MG63 (cell line): ENCODE measurements around the gene FMO3. TPM values are rescaled to one million over a fixed set of nuclear protein-coding genes. Genes with fewer than 3 reads are reported as not detected.

Source experiments
- DNase-seq: peaks from one replicate; pipeline ENCODE4 v3.0.0-alpha.2; 2020
- H3K27me3 ChIP-seq: fragments of 250-450 bp; sonication (Bioruptor Pico); 2 replicates; pipeline ENCODE4 v1.5.1; 2020; ENCODE audit warnings: mild to moderate bottlenecking, moderate library complexity
- H3K36me3 ChIP-seq: fragments of 250-450 bp; sonication (Bioruptor Pico); 2 replicates; pipeline ENCODE4 v1.5.1; 2020; ENCODE audit warnings: mild to moderate bottlenecking, moderate library complexity
- H3K4me3 ChIP-seq: fragments of 250-450 bp; sonication (Bioruptor Pico); 2 replicates; pipeline ENCODE4 v1.5.1; 2020; ENCODE audit warnings: mild to moderate bottlenecking, moderate library complexity
- H3K9me3 ChIP-seq: fragments of 250-450 bp; sonication (Bioruptor Pico); 2 replicates; pipeline ENCODE4 v1.5.1; 2020; ENCODE audit warnings: mild to moderate bottlenecking, moderate library complexity
- total RNA-seq: library from RNA; depleted of rRNA; stranded (reverse); fragments of >200 nt; shearing (Covaris generic); gene quantifications from 2 replicates; pipeline ENCODE4 v1.2.3, GENCODE V29; 2014; ENCODE audit warnings: low replicate concordance

FMO3 gene
- total RNA-seq, 1 experiment from 2014 or later, result not detected

- Histone ChIP-seq H3K4me3 (no peak overlapping the region), H3K27me3 (no peaks in the 10 kb centered on the region), H3K36me3 (no peaks in the 10 kb centered on the region), H3K9me3 (no peaks in the 10 kb centered on the region)
- no peak for DNase-seq
Observed at GRCh38 chr1:171139890-171140289, 49.2 kb downstream of the FMO3 start.

DNA sequence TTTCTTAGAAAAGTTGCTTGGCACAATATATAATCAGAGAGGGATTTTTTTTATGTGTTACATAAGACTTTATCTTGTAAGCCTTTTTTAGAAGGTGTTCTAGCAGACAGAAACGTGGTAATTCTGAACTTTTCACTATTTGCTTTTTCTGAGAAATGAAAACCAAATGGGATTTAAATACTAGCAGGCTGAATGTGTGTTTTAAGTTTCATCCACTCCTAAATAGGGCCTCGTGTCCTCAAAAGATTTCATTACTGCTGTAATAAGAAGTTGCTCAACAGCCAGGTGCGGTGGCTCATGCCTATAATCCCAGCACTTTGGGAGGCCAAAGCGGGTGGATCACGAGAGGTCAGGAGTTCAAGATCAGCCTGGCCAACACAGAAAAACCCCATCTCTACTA lies 49.7 kb downstream of the FMO3 start:
- Histone ChIP-seq H3K27me3 (no peaks in the 10 kb centered on the region), H3K36me3 (no peaks in the 10 kb centered on the region), H3K4me3 (no peak overlapping the region), H3K9me3 (no peaks in the 10 kb centered on the region)
- no peak for DNase-seq

GRCh38 chr1:171140956-171141687 lies 50.4 kb downstream of the FMO3 start:
- H3K27me3 ChIP-seq, result no peaks in the 10 kb centered on the region

DNA sequence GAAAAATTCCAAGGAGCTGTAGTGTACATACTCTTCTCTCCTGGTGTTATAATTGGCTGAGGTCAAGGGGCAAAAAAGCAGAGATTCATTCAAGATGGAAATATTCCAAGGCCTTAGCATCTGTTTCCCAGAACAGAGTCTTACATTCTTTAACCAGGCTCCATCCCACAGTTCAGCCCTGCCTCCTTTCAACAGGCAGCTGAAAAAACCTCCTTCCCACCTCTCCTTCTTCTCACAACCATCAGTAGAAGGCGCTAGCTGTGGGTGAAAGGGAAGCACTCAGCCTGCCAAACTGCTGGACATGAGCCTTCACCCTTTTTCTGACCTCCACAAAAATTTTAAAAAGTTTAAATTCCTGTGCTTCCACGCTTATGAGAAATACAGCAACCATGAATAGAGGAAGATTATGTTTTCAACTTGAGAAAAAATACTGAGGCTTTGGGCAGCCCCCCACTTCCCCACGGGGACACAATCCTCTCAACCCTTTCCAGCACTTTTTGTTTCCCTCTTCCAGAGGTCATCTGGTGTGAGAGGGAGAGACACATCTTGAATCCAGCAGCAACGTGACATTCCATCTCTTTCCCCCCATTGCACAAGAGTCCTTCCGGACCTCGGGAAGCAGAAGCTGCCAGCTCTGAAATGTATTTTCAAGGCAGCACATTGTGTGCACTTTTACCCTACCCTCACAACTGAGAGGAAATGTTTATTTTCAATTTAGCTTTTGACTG lies 51.1 kb downstream of the FMO3 start:
- no peaks in the 10 kb centered on the region for H3K36me3 ChIP-seq

More at GRCh38 chr1:171140956-171141687, 50.4 kb downstream of the FMO3 start:
- Histone ChIP-seq H3K9me3 (no peaks in the 10 kb centered on the region), H3K36me3 (no peaks in the 10 kb centered on the region), H3K4me3 (no peak overlapping the region)
- DNase-seq, result peak; percentile 21

GRCh38 chr1:171142416-171143385 lies 52.0 kb downstream of the FMO3 start:
- Histone ChIP-seq H3K27me3 (no peaks in the 10 kb centered on the region), H3K36me3 (no peaks in the 10 kb centered on the region), H3K4me3 (no peak overlapping the region), H3K9me3 (no peaks in the 10 kb centered on the region)
- peak; percentile 55 for DNase-seq

More for the DNA sequence above, 51.1 kb downstream of the FMO3 start:
- Histone ChIP-seq H3K27me3 (no peaks in the 10 kb centered on the region), H3K9me3 (no peaks in the 10 kb centered on the region), H3K4me3 (no peak overlapping the region)
- peak; percentile 69 for DNase-seq

GRCh38 chr1:171150156-171150555 lies 59.5 kb downstream of the FMO3 start:
- H3K9me3 ChIP-seq, result no peaks in the 10 kb centered on the region
- H3K36me3 ChIP-seq, result no peaks in the 10 kb centered on the region
- no peaks in the 10 kb centered on the region for H3K27me3 ChIP-seq
- no peak for DNase-seq
- H3K4me3 ChIP-seq, result no peak overlapping the region

GRCh38 chr1:171152549-171152948 lies 61.8 kb downstream of the FMO3 start:
- Histone ChIP-seq H3K36me3 (no peaks in the 10 kb centered on the region), H3K4me3 (no peak overlapping the region), H3K9me3 (no peaks in the 10 kb centered on the region), H3K27me3 (no peaks in the 10 kb centered on the region)
- DNase-seq, result no peak

- Histone ChIP-seq H3K9me3 (peaks cover 2% of the 10 kb centered on the region; the same call in 1 of the 2 replicates), H3K27me3 (no peaks in the 10 kb centered on the region), H3K4me3 (no peak overlapping the region), H3K36me3 (no peaks in the 10 kb centered on the region)
- no peak for DNase-seq
Observed at GRCh38 chr1:171155484-171155883, 64.8 kb downstream of the FMO3 start.

- Histone ChIP-seq H3K36me3 (no peaks in the 10 kb centered on the region), H3K27me3 (no peaks in the 10 kb centered on the region), H3K9me3 (peaks cover 2% of the 10 kb centered on the region; the same call in 1 of the 2 replicates), H3K4me3 (no peak overlapping the region)
- no peak for DNase-seq
Observed at GRCh38 chr1:171158096-171158495, 67.4 kb downstream of the FMO3 start.

DNA sequence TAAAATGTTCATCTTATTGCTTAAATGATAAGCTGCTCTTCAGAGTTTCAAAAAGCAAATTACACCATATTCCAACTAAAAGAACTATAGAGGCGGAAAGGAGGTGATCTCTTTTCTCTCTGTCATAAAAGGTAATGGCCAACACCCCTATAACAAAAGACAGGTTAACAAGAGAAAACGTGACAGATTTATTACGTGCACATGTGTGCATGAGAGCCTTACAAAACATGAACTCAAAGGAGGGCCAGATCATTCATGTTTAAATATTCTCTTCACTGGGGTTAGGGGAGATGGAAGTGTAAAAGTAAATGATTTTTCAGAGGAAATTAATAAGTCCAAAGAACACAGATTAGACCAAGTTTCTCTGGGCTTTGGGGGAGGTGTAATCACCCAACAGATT lies 67.8 kb downstream of the FMO3 start:
- H3K9me3 ChIP-seq, result peaks cover 2% of the 10 kb centered on the region; the same call in 1 of the 2 replicates
- H3K36me3 ChIP-seq, result no peaks in the 10 kb centered on the region
- DNase-seq, result no peak
- H3K4me3 ChIP-seq, result no peak overlapping the region
- H3K27me3 ChIP-seq, result no peaks in the 10 kb centered on the region

- no peaks in the 10 kb centered on the region for H3K27me3 ChIP-seq
- no peaks in the 10 kb centered on the region for H3K36me3 ChIP-seq
- no peak overlapping the region for H3K4me3 ChIP-seq
- DNase-seq, result no peak
- peaks cover 2% of the 10 kb centered on the region; the same call in 1 of the 2 replicates for H3K9me3 ChIP-seq
Observed at GRCh38 chr1:171159148-171159547, 68.4 kb downstream of the FMO3 start.

DNA sequence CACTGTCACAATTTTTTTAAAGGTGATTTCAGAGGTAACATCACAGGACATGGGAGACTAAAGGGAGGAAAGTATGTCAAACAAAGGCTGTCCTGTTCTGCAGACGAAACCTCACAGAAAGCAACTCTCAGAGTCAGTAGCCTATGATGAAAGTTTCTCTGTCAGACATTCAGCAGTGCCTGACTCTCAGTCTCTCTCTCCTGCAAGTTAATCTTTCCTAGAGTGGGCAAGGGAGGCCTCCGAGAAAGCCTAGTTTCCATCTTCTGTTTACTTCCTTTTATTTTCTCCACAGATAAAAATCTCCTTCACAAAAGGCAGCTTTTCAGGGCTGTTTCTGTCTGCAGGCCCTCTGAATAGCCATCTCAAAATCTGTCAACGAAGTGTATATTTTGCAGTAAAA lies 69.5 kb downstream of the FMO3 start:
- no peaks in the 10 kb centered on the region for H3K36me3 ChIP-seq
- H3K9me3 ChIP-seq, result peaks cover 2% of the 10 kb centered on the region; the same call in 1 of the 2 replicates

GRCh38 chr1:171160639-171161354 lies 70.1 kb downstream of the FMO3 start:
- DNase-seq, result no peak
- Histone ChIP-seq H3K27me3 (no peaks in the 10 kb centered on the region), H3K4me3 (no peak overlapping the region), H3K36me3 (no peaks in the 10 kb centered on the region), H3K9me3 (peaks cover 2% of the 10 kb centered on the region; the same call in 1 of the 2 replicates)

More for the DNA sequence above, 69.5 kb downstream of the FMO3 start:
- Histone ChIP-seq H3K4me3 (no peak overlapping the region), H3K27me3 (no peaks in the 10 kb centered on the region)
- DNase-seq, result no peak

DNA sequence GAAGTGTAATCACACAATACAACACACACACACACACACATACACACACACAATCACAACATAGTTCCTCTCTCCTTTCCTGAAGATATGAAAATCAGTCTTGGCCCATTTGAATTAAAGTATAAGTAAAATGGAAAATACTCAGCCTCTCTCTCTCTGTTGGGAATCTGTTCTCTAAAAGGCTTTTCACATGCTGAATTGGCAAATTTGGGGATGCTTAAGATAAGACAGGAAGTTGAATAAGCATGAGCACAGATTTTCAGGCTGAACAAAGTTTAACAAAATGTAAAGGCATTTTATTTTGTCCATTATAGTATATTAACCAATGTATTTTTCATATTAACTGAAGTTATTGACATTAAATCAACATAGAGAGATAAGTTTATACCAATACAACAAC lies 70.7 kb downstream of the FMO3 start:
- H3K36me3 ChIP-seq, result no peaks in the 10 kb centered on the region
- DNase-seq, result no peak
- no peak overlapping the region for H3K4me3 ChIP-seq
- no peaks in the 10 kb centered on the region for H3K27me3 ChIP-seq
- peaks cover 2% of the 10 kb centered on the region; the same call in 1 of the 2 replicates for H3K9me3 ChIP-seq

GRCh38 chr1:171166361-171166760 lies 75.7 kb downstream of the FMO3 start:
- no peak for DNase-seq
- H3K4me3 ChIP-seq, result no peak overlapping the region
- H3K9me3 ChIP-seq, result no peaks in the 10 kb centered on the region
- H3K27me3 ChIP-seq, result no peaks in the 10 kb centered on the region
- H3K36me3 ChIP-seq, result no peaks in the 10 kb centered on the region
